HUES64 (cell line): Measurements from ENCODE around the gene KCND3.

Source experiments
- H3K27ac ChIP-seq: 2 replicates; pipeline ENCODE4 v1.7.0; 2013; ENCODE audit warnings: low read depth, low read length, inconsistent platforms
- H3K27me3 ChIP-seq: 2 replicates; pipeline ENCODE4 v1.6.1; 2013; ENCODE audit warnings: mild to moderate bottlenecking, low read length; ENCODE audit not compliant: insufficient read depth
- H3K36me3 ChIP-seq: 2 replicates; pipeline ENCODE4 v1.6.1; 2013; ENCODE audit warnings: mild to moderate bottlenecking, low read length; ENCODE audit not compliant: insufficient read depth
- H3K4me1 ChIP-seq: 2 replicates; pipeline ENCODE4 v1.6.1; 2013; ENCODE audit warnings: mild to moderate bottlenecking, low read length, moderate library complexity; ENCODE audit not compliant: insufficient read depth
- H3K4me3 ChIP-seq: 2 replicates; pipeline ENCODE4 v1.5.1; 2013; ENCODE audit warnings: mild to moderate bottlenecking, low read length, moderate library complexity
- H3K9ac ChIP-seq: 2 replicates; pipeline ENCODE4 v1.6.1; 2013; ENCODE audit warnings: mild to moderate bottlenecking, low read depth, low read length
- H3K9me3 ChIP-seq: 2 replicates; pipeline ENCODE4 v1.6.1; 2013; ENCODE audit warnings: low read depth, low read length; ENCODE audit not compliant: insufficient read depth
- WGBS: fragments of 150-250, 120-280 bp; methylation state at CpG from one replicate; pipeline ENCODE4 v1.1.7; 2013; ENCODE audit warnings: missing lambda C conversion rate; 5-methylcytosine and 5-hydroxymethylcytosine counted together

Gene KCND3

GRCh38 chr1:111862599-111862998 lies 126.9 kb downstream of the KCND3 start:
- H3K27me3 ChIP-seq, result no peaks in the 10 kb centered on the region
- H3K9ac ChIP-seq, result no peak overlapping the region
- no peak overlapping the region for H3K27ac ChIP-seq
- no peaks in the 10 kb centered on the region for H3K9me3 ChIP-seq
- WGBS, result 91% methylated on average over 2 of the region's 3 CpGs
- H3K4me3 ChIP-seq, result no peak overlapping the region
- H3K4me1 ChIP-seq, result 0 out of 2 replicates have a peak, but pooled peaks cover 3% of the 10 kb centered on the region
- H3K36me3 ChIP-seq, result no peaks in the 10 kb centered on the region

DNA sequence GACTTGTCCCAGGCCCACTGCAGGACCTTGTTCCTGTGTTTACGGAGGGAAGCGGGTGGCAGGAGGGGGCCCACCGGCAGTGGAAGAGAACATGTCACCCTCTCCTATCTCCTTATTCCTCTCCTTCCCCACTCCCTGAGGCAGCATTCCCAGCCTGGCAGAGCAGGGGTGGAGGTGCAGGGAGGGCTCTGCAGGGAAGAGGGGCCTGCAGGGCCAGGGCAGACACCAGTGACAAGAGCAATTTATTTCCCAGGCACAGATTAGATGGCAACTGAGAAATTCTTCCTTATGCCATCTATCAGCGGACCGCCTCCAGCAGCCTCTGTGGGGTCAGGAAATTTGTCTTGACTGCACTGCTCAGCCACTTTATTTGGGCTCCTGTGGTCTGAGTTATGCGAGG lies 127.9 kb downstream of the KCND3 start:
- H3K4me1 ChIP-seq, result 0 out of 2 replicates have a peak, but pooled peaks cover 10% of the 10 kb centered on the region
- H3K9ac ChIP-seq, result no peak overlapping the region
- H3K27ac ChIP-seq, result no peak overlapping the region
- H3K9me3 ChIP-seq, result no peaks in the 10 kb centered on the region
- no peak overlapping the region for H3K4me3 ChIP-seq
- WGBS, result 91% methylated on average over 6 of the region's 6 CpGs
- H3K36me3 ChIP-seq, result no peaks in the 10 kb centered on the region
- no peaks in the 10 kb centered on the region for H3K27me3 ChIP-seq

GRCh38 chr1:111857194-111857651 lies 132.2 kb downstream of the KCND3 start:
- Histone ChIP-seq H3K9ac (no peak overlapping the region), H3K4me3 (no peak overlapping the region), H3K36me3 (no peaks in the 10 kb centered on the region), H3K27ac (no peak overlapping the region), H3K9me3 (no peaks in the 10 kb centered on the region), H3K4me1 (peaks cover 20% of the 10 kb centered on the region), H3K27me3 (0 out of 2 replicates have a peak, but pooled peaks cover 3% of the 10 kb centered on the region)
- 86% methylated on average over 12 of the region's 13 CpGs for WGBS

GRCh38 chr1:111856411-111857185 lies 132.9 kb downstream of the KCND3 start:
- H3K9ac ChIP-seq, result no peak overlapping the region
- no peaks in the 10 kb centered on the region for H3K9me3 ChIP-seq
- no peak overlapping the region for H3K4me3 ChIP-seq
- WGBS, result 72% methylated on average over 13 of the region's 13 CpGs
- H3K36me3 ChIP-seq, result no peaks in the 10 kb centered on the region
- 0 out of 2 replicates have a peak, but pooled peaks cover 3% of the 10 kb centered on the region for H3K27me3 ChIP-seq
- no peak overlapping the region for H3K27ac ChIP-seq
- peaks cover 24% of the 10 kb centered on the region for H3K4me1 ChIP-seq

DNA sequence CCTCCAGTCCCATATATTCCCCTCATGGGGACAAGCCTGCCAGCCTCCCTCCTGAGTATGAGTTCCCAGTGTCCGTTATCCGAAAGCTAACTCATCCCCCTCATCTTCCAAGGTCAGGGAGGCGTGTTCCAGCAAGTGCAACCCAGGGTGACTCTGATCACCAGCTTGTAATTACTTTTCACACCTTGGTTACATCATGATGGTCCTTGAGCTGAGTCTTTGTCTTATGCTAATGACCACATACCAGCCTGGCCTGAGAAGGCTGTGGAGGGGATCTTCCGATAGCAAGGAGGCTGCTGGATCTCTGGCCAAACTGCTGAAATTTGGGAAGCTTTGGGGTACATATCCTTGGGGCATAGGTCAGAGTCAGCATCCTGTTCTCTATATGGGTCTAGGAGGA lies 134.2 kb downstream of the KCND3 start:
- Histone ChIP-seq H3K9me3 (no peaks in the 10 kb centered on the region), H3K4me3 (no peak overlapping the region), H3K27ac (no peak overlapping the region), H3K27me3 (0 out of 2 replicates have a peak, but pooled peaks cover 3% of the 10 kb centered on the region), H3K9ac (no peak overlapping the region), H3K36me3 (no peaks in the 10 kb centered on the region), H3K4me1 (peaks cover 26% of the 10 kb centered on the region)
- 65% methylated on average over 4 of the region's 4 CpGs for WGBS

- H3K4me1 ChIP-seq, result peaks cover 26% of the 10 kb centered on the region
- H3K9me3 ChIP-seq, result no peaks in the 10 kb centered on the region
- H3K27me3 ChIP-seq, result 0 out of 2 replicates have a peak, but pooled peaks cover 3% of the 10 kb centered on the region
- no peak overlapping the region for H3K4me3 ChIP-seq
- H3K36me3 ChIP-seq, result no peaks in the 10 kb centered on the region
- no peak overlapping the region for H3K27ac ChIP-seq
- 81% methylated on average over 7 of the region's 7 CpGs for WGBS
- no peak overlapping the region for H3K9ac ChIP-seq
Measured at GRCh38 chr1:111852261-111852721, 137.2 kb downstream of the KCND3 start.

DNA sequence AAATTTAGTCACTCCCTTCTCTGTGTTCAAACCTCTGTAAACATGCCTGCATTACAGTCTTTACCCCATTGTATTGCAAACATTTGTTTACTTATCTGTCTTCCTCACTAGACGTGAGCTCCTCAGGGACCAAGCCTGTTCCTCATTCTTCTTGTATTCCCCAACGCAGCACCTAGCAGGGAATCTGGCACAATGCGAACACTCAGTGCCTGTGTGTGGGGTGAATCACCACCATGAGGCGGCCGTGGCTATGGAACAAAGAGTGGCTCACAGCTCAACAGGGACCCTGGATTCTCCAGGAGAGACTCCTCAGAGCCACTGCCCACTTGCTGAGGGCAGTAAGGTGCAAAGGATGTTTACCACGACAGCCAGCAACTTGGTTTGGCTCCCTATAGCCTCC lies 137.9 kb downstream of the KCND3 start:
- H3K36me3 ChIP-seq, result no peaks in the 10 kb centered on the region
- H3K4me3 ChIP-seq, result no peak overlapping the region
- 34% methylated on average over 6 of the region's 6 CpGs for WGBS
- no peak overlapping the region for H3K9ac ChIP-seq
- no peak overlapping the region for H3K27ac ChIP-seq
- H3K9me3 ChIP-seq, result no peaks in the 10 kb centered on the region
- H3K4me1 ChIP-seq, result peaks cover 20% of the 10 kb centered on the region
- 0 out of 2 replicates have a peak, but pooled peaks cover 3% of the 10 kb centered on the region for H3K27me3 ChIP-seq

DNA sequence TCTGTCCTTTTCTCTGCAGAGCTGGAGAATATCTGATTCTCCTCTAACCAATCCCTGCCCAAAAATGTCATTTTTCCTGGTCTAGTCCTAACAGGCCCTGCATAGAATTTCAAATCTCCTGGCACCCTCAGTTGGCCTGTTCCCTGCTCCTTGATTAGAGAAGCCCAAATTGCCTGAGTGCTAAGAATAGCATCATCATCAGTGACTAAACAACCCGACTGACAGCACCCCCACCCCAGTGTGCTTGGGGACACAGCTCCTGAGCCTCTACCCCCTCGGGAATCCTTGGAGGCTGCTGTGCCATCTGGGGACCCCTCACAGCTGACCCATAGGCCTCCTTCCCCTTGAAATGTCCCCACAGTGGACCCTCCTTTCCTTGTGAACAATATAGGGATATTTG lies 139.4 kb downstream of the KCND3 start:
- Histone ChIP-seq H3K27me3 (0 out of 2 replicates have a peak, but pooled peaks cover 3% of the 10 kb centered on the region), H3K27ac (no peak overlapping the region), H3K4me3 (no peak overlapping the region), H3K9me3 (no peaks in the 10 kb centered on the region), H3K4me1 (peaks cover 19% of the 10 kb centered on the region), H3K9ac (no peak overlapping the region), H3K36me3 (no peaks in the 10 kb centered on the region)
- WGBS, result 88% methylated on average over 2 of the region's 2 CpGs

DNA sequence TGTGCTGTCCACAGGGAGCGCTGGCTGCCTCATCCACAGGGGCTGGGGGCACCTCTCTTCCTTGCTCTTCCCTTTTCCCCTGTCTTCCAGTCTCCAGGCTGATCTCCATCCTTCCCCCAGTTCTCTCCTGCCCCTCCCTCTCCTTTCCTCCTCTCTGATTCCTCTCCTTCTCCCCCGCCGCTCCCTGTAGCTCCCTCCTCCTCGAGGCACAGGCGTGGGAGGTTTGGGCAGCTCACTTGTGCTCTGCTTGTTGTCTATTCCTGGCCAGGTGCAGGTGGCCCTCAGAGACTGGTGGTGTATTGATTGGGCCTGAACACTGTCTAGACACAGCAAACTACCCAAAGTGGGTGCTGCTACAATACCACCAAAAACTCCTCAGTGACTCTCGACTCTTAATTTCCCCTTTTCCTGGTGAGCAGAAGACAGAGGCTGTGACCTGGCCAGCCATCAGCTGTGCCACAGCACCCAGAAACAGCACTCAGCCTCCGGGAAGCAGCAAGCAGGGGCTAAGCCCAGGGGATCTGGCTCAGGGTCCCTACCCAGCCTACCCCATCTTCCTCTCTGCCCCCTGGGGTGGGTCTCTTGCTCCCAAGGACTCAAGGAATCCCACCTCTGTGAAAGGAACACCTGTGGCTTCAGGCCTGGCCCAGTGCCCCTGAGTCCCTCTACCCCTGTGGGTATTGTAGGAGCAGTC lies 140.5 kb downstream of the KCND3 start:
- Histone ChIP-seq H3K9ac (no peak overlapping the region), H3K27me3 (0 out of 2 replicates have a peak, but pooled peaks cover 3% of the 10 kb centered on the region), H3K4me1 (peaks cover 19% of the 10 kb centered on the region), H3K36me3 (no peaks in the 10 kb centered on the region), H3K27ac (no peak overlapping the region), H3K4me3 (no peak overlapping the region), H3K9me3 (no peaks in the 10 kb centered on the region)
- 78% methylated on average over 7 of the region's 7 CpGs for WGBS

- Histone ChIP-seq H3K4me1 (peaks cover 11% of the 10 kb centered on the region), H3K27me3 (no peaks in the 10 kb centered on the region), H3K9me3 (no peaks in the 10 kb centered on the region), H3K27ac (no peak overlapping the region), H3K9ac (no peak overlapping the region), H3K4me3 (no peak overlapping the region), H3K36me3 (no peaks in the 10 kb centered on the region)
- WGBS, result 90% methylated on average over 10 of the region's 10 CpGs
Measured at GRCh38 chr1:111847466-111847865, 142.0 kb downstream of the KCND3 start.

DNA sequence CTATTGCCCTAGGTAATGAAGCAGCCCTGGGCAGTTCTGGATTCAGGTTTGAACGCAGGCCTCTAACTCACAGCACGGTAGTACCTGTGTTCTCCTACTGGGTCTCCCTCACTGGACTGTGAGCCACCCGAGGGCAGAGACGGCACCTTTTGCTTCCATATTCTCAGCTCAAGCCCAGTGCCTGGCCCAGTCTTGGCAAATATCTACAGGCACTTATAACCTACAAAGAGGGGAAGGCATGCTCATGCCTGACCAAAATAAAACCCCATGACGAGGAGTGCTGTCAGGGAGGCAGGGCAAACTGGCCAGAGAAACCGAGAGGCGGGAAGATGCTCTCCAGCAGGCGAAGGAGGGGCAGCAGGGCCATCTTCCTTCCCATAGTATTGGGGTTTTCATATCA lies 142.6 kb downstream of the KCND3 start:
- Histone ChIP-seq H3K27ac (no peak overlapping the region), H3K4me3 (no peak overlapping the region), H3K9me3 (no peaks in the 10 kb centered on the region), H3K4me1 (peaks cover 6% of the 10 kb centered on the region; the same call in 1 of the 2 replicates), H3K27me3 (no peaks in the 10 kb centered on the region), H3K9ac (no peak overlapping the region), H3K36me3 (no peaks in the 10 kb centered on the region)
- 91% methylated on average over 7 of the region's 8 CpGs for whole genome bisulfite sequencing
